ENCODE measurements around the gene PODXL2. TPM values are rescaled to one million over a fixed set of nuclear protein-coding genes. Genes with fewer than 3 reads are reported as not detected.

PODXL2 gene, protein sequence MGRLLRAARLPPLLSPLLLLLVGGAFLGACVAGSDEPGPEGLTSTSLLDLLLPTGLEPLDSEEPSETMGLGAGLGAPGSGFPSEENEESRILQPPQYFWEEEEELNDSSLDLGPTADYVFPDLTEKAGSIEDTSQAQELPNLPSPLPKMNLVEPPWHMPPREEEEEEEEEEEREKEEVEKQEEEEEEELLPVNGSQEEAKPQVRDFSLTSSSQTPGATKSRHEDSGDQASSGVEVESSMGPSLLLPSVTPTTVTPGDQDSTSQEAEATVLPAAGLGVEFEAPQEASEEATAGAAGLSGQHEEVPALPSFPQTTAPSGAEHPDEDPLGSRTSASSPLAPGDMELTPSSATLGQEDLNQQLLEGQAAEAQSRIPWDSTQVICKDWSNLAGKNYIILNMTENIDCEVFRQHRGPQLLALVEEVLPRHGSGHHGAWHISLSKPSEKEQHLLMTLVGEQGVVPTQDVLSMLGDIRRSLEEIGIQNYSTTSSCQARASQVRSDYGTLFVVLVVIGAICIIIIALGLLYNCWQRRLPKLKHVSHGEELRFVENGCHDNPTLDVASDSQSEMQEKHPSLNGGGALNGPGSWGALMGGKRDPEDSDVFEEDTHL
- 99.9 TPM for total RNA-seq

DNA sequence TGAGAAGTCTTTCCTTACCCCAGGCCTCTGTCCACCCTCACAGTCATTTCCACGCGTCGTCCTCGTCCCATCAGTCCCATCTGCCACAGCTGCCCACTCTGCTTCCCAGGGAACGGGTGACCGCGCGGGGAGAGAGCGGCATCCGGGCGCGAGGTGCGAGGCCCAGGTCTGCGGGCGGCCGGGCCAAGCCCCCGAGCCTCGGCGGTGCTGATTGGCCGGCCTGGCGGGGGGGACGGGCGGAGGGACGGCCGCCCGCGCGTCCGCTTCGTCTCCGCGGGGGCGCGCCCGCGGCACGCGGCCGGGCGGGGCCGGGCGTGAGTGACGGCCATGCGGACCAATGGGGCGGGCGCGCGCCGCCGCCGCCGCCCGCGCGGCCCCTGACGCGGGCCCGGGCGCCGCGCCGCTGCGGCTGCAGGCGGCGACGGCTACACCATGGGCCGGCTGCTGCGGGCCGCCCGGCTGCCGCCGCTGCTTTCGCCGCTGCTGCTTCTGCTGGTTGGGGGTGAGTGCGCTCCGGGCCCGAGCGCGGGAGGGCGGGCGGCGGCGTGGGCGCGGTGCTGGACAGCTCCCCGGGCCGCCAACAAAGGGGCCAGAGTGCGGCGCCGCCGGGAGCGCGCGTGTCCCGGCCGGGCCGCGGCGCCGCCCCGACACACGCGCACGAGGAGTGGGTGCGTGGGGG, at the start of gene PODXL2:
Gene PODXL2, plus strand, starts transcription at position 398 of the 679 bp plus-strand sequence. Its CDS starts 35 bp downstream, at position 433.

DNA sequence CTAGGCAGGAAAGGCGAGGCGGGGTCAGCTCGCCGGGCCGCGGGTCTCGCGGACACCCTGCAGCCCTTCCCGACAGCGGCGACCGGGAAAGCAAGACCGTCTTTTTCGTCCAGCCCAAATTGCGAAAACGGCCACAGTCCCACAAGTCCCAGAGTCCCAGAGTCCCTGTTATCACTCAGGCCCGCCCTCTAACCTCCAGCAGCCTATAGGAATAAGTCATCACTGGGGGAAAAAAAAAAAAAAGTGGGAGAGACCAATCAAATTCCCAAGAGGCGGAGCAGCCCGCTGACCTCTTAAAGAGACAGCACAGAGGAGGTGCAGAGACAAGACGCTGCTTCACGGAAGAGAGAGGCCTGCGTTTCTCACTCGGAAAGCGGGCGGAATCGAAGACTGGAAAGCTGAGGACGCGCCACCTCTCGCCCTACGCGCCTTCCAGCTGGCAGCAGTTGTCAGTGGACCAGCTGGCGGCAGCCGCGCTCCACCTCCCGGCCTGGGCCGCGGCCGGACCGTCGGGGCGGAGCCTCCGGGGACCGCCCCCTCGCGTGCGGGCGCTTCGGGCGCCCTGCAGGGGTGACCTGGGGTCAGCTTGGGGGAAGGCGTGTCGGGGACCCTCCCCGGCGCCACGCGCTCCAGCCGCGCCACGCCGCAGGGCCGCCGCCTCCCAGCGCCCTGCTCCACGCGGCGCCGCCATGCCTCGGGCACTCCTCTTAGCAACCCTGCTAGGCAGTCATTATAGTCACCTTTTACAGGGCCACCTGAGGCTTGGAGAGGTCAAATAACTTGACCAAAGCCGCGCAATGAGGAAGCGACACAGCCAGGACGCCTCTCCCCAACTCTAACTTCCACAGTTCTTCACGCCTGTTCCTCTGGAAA, 38.2 kb upstream of the PODXL2 start, which contains the start of gene TPRA1:
Gene TPRA1, minus strand, starts transcription at position 141 of the 873 bp plus-strand sequence. CDS start 10,587 bp downstream, outside the sequence.

DNA sequence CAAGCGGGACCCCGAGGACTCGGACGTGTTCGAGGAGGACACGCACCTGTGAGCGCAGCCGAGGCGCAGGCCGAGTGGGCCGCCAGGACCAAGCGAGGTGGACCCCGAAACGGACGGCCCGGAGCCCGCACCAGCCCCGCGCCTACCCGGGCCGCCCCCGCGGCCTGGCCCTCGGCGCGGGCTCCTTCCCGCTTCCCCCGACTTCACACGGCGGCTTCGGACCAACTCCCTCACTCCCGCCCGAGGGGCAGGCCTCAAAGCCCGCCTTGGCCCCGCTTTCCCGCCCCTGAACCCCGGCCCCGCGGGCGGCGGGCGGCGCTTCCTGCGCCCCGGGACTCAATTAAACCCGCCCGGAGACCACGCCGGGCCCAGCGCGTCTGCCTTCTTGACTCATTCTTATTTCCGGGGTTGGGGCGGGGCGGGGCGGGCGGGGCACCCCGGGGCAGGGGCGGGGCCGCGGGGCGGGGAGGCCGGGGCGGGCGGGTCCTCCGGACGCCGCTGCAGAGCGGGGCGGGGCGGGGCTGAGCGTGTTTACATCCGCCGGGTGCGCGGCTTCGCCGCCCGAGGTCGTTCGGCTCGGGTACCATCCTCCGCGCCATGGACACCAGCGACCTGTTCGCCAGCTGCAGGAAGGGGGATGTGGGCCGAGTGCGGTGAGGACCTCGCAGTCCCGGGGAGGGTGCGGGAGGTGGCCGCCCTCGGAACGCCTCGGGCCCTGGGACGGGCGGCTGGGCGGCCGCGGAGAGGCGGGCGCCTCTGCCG, 43.6 kb downstream of the PODXL2 start, which contains the start of gene ABTB1:
Gene ABTB1, plus strand, starts transcription at position 524 of the 762 bp plus-strand sequence. Its CDS starts 74 bp downstream, at position 598.

Other genes with a start within 250 kb of the PODXL2 start
- gene TPRA1, start 38.5 kb upstream of the PODXL2 start, total RNA-seq: 23.4 TPM
- gene MCM2, start 30.8 kb upstream of the PODXL2 start, total RNA-seq: 58.2 TPM
- 41.1 TPM for gene ABTB1, start 43.8 kb downstream of the PODXL2 start, total RNA-seq
- 46.3 TPM for gene MGLL, start 193.3 kb downstream of the PODXL2 start, total RNA-seq

Data from camera-type eye (tissue), 1 donor.